Measurements from ENCODE around the gene MORF4L1. TPM values are rescaled to one million over a fixed set of nuclear protein-coding genes. Genes with fewer than 3 reads are reported as not detected.
A peak's percentile ranks its signal among the peaks of the same experiment; 100 is the strongest.

Gene MORF4L1
- total and polyA plus RNA-seq, 11 donors: 162 to 549 (median 328) TPM

GRCh38 chr15:78906316-78906620 is 33.6 kb downstream of the MORF4L1 start:
- intact Hi-C loops (cut with DNase I): loop anchor here in 4 of 10 donors (2.0 to 5.0 kb wide), 3 partner anchors 71 to 279 kb away; no protein-coding TSS in a partner anchor
- H3K27me3 ChIP-seq: no peaks in the 10 kb centered on the region
- peaks cover 0 to 99% (median 83%) of the 10 kb centered on the region in 9 donors for H3K36me3 ChIP-seq
- 34 to 63% (median 44%) methylated on average over 2 of the region's 2 CpGs for WGBS, 4 donors
- H3K9me3 ChIP-seq: no peaks in the 10 kb centered on the region
- H3K4me1 ChIP-seq: peaks cover 0 to 58% (median 44%) of the 10 kb centered on the region in 12 donors
- ATAC-seq: peak; percentile 29 to 62 (median 48)
- peak in 1 of 5 donors; percentile 66 for DNase-seq
- TF ChIP-seq POLR2A (IDR thresholded peaks at IDR 0.05): no peak
- TF ChIP-seq CTCF (IDR thresholded peaks at IDR 0.05): no peak
- no peak overlapping the region for H3K4me3 ChIP-seq
- peak overlapping the region in 1 of 12 donors; percentile 3 for H3K27ac ChIP-seq

GRCh38 chr15:78907577-78907976 is 34.9 kb downstream of the MORF4L1 start:
- DNase-seq (no peak), ATAC-seq (no peak)
- no peak overlapping the region for H3K4me3 ChIP-seq
- H3K27ac ChIP-seq: no peak overlapping the region
- WGBS, 4 donors: 40 to 60% (median 53%) methylated on average over 3 of the region's 3 CpGs
- TF ChIP-seq POLR2A (IDR thresholded peaks at IDR 0.05) (no peak), CTCF (IDR thresholded peaks at IDR 0.05) (peak in 7 of 12 donors; percentile 7 to 34 (median 27))
- H3K36me3 ChIP-seq: peaks cover 0 to 99% (median 83%) of the 10 kb centered on the region in 9 donors
- peaks cover 0 to 47% (median 36%) of the 10 kb centered on the region in 12 donors for H3K4me1 ChIP-seq
- no peaks in the 10 kb centered on the region for H3K27me3 ChIP-seq
- H3K9me3 ChIP-seq: no peaks in the 10 kb centered on the region
- intact Hi-C loops (cut with DNase I): loop anchor here in 4 of 10 donors (2.0 to 5.0 kb wide), 3 partner anchors 70 to 277 kb away; no protein-coding TSS in a partner anchor

GRCh38 chr15:78909160-78909695 is 36.5 kb downstream of the MORF4L1 start:
- peaks cover 0 to 54% (median 39%) of the 10 kb centered on the region in 12 donors for H3K4me1 ChIP-seq
- DNase-seq: no peak
- no peak for ATAC-seq
- no peaks in the 10 kb centered on the region for H3K27me3 ChIP-seq
- intact Hi-C loops (cut with DNase I): loop anchor here in 4 of 10 donors (2.0 to 5.0 kb wide), 3 partner anchors 68 to 273 kb away; no protein-coding TSS in a partner anchor
- WGBS, 4 donors: 63 to 79% (median 66%) methylated on average over 3 of the region's 3 CpGs
- H3K4me3 ChIP-seq: no peak overlapping the region
- H3K9me3 ChIP-seq: no peaks in the 10 kb centered on the region
- H3K27ac ChIP-seq: no peak overlapping the region
- H3K36me3 ChIP-seq: peaks cover 0 to 99% (median 78%) of the 10 kb centered on the region in 9 donors
- TF ChIP-seq POLR2A (IDR thresholded peaks at IDR 0.05) (no peak), CTCF (IDR thresholded peaks at IDR 0.05) (no peak)

GRCh38 chr15:78909791-78910228 is 37.1 kb downstream of the MORF4L1 start:
- no peak overlapping the region for H3K27ac ChIP-seq
- intact Hi-C loops (cut with DNase I): loop anchor here (1.0 to 10.0 kb wide), 10 partner anchors 67 to 277 kb away; no protein-coding TSS in a partner anchor
- H3K4me1 ChIP-seq: peaks cover 0 to 59% (median 41%) of the 10 kb centered on the region in 12 donors
- ATAC-seq (peak in 3 of 4 donors; percentile 33 to 50 (median 42)), DNase-seq (peak in 1 of 5 donors; percentile 23)
- H3K27me3 ChIP-seq: no peaks in the 10 kb centered on the region
- TF ChIP-seq POLR2A (IDR thresholded peaks at IDR 0.05): no peak
- peak; percentile 54 to 74 (median 67) for TF ChIP-seq CTCF (IDR thresholded peaks at IDR 0.05)
- H3K36me3 ChIP-seq: peaks cover 0 to 95% (median 72%) of the 10 kb centered on the region in 9 donors
- WGBS, 4 donors: 46 to 64% (median 58%) methylated on average over 5 of the region's 5 CpGs
- no peaks in the 10 kb centered on the region for H3K9me3 ChIP-seq
- no peak overlapping the region for H3K4me3 ChIP-seq

Measured in heart left ventricle (tissue), 16 donors.